ENCODE data around the gene KIF20A.

DNA sequence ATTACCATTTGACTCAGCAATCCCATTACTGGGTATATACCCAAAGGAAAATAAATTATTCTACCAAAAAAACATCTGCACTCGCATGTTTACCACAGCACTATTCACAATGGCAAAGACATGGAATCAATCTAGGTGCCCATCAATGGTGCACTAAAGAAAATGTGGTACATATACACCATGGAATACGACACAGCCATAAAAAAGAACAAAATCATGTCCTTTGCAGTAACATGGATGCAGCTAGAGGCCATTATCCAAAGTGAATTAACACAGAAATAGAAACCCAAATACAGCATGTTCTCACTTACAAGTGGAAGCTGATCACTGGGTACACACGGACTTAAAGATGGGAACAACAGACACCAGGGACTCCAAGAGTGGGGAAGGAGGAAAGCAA lies 32.1 kb downstream of the KIF20A start:
- TF ChIP-seq KDM1A (IDR thresholded peaks at IDR 0.05; ENCODE audit: low read depth) (no peak), EP300 (IDR thresholded peaks at IDR 0.05) (no peak), POLR2AphosphoS2 (conservative IDR thresholded peaks at IDR 0.05; ENCODE audit: low read length) (no peak), CBX8 (IDR thresholded peaks at IDR 0.05) (no peak), CHD2 (IDR thresholded peaks at IDR 0.05; ENCODE audit: low read length, partially characterized antibody) (no peak)
- TF ChIP-seq, protein P1, sequence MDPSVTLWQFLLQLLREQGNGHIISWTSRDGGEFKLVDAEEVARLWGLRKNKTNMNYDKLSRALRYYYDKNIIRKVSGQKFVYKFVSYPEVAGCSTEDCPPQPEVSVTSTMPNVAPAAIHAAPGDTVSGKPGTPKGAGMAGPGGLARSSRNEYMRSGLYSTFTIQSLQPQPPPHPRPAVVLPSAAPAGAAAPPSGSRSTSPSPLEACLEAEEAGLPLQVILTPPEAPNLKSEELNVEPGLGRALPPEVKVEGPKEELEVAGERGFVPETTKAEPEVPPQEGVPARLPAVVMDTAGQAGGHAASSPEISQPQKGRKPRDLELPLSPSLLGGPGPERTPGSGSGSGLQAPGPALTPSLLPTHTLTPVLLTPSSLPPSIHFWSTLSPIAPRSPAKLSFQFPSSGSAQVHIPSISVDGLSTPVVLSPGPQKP (IDR thresholded peaks at IDR 0.05; ENCODE audit: low read depth, low read length): no peak
- TF ChIP-seq, protein P2, sequence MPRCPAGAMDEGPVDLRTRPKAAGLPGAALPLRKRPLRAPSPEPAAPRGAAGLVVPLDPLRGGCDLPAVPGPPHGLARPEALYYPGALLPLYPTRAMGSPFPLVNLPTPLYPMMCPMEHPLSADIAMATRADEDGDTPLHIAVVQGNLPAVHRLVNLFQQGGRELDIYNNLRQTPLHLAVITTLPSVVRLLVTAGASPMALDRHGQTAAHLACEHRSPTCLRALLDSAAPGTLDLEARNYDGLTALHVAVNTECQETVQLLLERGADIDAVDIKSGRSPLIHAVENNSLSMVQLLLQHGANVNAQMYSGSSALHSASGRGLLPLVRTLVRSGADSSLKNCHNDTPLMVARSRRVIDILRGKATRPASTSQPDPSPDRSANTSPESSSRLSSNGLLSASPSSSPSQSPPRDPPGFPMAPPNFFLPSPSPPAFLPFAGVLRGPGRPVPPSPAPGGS (IDR thresholded peaks at IDR 0.05): no peak
- TF ChIP-seq, protein P3, sequence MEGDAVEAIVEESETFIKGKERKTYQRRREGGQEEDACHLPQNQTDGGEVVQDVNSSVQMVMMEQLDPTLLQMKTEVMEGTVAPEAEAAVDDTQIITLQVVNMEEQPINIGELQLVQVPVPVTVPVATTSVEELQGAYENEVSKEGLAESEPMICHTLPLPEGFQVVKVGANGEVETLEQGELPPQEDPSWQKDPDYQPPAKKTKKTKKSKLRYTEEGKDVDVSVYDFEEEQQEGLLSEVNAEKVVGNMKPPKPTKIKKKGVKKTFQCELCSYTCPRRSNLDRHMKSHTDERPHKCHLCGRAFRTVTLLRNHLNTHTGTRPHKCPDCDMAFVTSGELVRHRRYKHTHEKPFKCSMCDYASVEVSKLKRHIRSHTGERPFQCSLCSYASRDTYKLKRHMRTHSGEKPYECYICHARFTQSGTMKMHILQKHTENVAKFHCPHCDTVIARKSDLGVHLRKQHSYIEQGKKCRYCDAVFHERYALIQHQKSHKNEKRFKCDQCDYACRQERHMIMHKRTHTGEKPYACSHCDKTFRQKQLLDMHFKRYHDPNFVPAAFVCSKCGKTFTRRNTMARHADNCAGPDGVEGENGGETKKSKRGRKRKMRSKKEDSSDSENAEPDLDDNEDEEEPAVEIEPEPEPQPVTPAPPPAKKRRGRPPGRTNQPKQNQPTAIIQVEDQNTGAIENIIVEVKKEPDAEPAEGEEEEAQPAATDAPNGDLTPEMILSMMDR (IDR thresholded peaks at IDR 0.05): no peak
- TF ChIP-seq, protein P4, sequence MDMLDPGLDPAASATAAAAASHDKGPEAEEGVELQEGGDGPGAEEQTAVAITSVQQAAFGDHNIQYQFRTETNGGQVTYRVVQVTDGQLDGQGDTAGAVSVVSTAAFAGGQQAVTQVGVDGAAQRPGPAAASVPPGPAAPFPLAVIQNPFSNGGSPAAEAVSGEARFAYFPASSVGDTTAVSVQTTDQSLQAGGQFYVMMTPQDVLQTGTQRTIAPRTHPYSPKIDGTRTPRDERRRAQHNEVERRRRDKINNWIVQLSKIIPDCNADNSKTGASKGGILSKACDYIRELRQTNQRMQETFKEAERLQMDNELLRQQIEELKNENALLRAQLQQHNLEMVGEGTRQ (IDR thresholded peaks at IDR 0.05): no peak
